Measurements from ENCODE around the gene MTO1. TPM values are rescaled to one million over a fixed set of nuclear protein-coding genes. Genes with fewer than 3 reads are reported as not detected.
"Not testable (repeated sequence)": the region's sequence is repeated elsewhere in the genome, so short reads cannot be mapped to it uniquely, and the experiment has no call there.

Gene MTO1
- total RNA-seq, 1 donor from 2014 or later = 28.6 TPM

- Mint-ChIP-seq H3K27ac (no peak overlapping the region), H3K9me3 (no peaks in the 10 kb centered on the region), H3K4me1 (no peaks in the 10 kb centered on the region), H3K27me3 (ENCODE audit: insufficient read depth, low read depth) (no peaks in the 10 kb centered on the region), H3K4me3 (no peak overlapping the region), H3K36me3 (no peaks in the 10 kb centered on the region)
- Histone ChIP-seq H4K20me1 (ENCODE audit: low read depth) (no peaks in the 10 kb centered on the region), H2AFZ (replicated peaks) (no peak overlapping the region), H3K27ac (no peak overlapping the region), H3K4me2 (no peak overlapping the region), H3K4me3 (no peak overlapping the region), H3K4me1 (no peaks in the 10 kb centered on the region), H3K36me3 (peaks cover 8% of the 10 kb centered on the region), H3F3A (ENCODE audit: low read depth) (peaks cover 3% of the 10 kb centered on the region), H3K79me2 (ENCODE audit: low read depth) (no peaks in the 10 kb centered on the region), H3K27me3 (no peaks in the 10 kb centered on the region), H3K9ac (no peak overlapping the region), H3K9me3 (ENCODE audit: low read depth) (no peaks in the 10 kb centered on the region)
- DNase-seq (ENCODE audit: low spot score) = no peak
- TF ChIP-seq CTCF (IDR thresholded peaks at IDR 0.05) = no peak
- TF ChIP-seq EZH2phosphoT487 (IDR thresholded peaks at IDR 0.05) = no peak
- no peak for TF ChIP-seq EZH2 (IDR thresholded peaks at IDR 0.05)
These were observed 42.6 kb downstream of the MTO1 start for GRCh38 chr6:73504160-73504559.

GRCh38 chr6:73505142-73505541 is 43.6 kb downstream of the MTO1 start:
- H3K9me3 ChIP-seq (ENCODE audit: low read depth) = no peaks in the 10 kb centered on the region
- no peak overlapping the region for H3K27ac Mint-ChIP-seq
- no peaks in the 10 kb centered on the region for H3K9me3 Mint-ChIP-seq
- no peaks in the 10 kb centered on the region for H3K79me2 ChIP-seq (ENCODE audit: low read depth)
- no peak overlapping the region for H3K4me3 Mint-ChIP-seq
- TF ChIP-seq EZH2 (IDR thresholded peaks at IDR 0.05) = no peak
- TF ChIP-seq EZH2phosphoT487 (IDR thresholded peaks at IDR 0.05) = no peak
- TF ChIP-seq CTCF (IDR thresholded peaks at IDR 0.05) = no peak
- no peaks in the 10 kb centered on the region for H3K27me3 Mint-ChIP-seq (ENCODE audit: insufficient read depth, low read depth)
- H3K9ac ChIP-seq = no peak overlapping the region
- no peak for DNase-seq (ENCODE audit: low spot score)
- no peaks in the 10 kb centered on the region for H3K36me3 Mint-ChIP-seq
- H3K4me1 Mint-ChIP-seq = no peaks in the 10 kb centered on the region
- no peaks in the 10 kb centered on the region for H3K4me1 ChIP-seq
- H3K27ac ChIP-seq = no peak overlapping the region
- H3K36me3 ChIP-seq = peaks cover 8% of the 10 kb centered on the region
- no peak overlapping the region for H3K4me3 ChIP-seq
- peaks cover 3% of the 10 kb centered on the region for H3F3A ChIP-seq (ENCODE audit: low read depth)
- H3K27me3 ChIP-seq = no peaks in the 10 kb centered on the region
- no peak overlapping the region for H3K4me2 ChIP-seq
- H4K20me1 ChIP-seq (ENCODE audit: low read depth) = no peaks in the 10 kb centered on the region
- H2AFZ ChIP-seq (replicated peaks) = no peak overlapping the region

GRCh38 chr6:73505705-73506104 is 44.2 kb downstream of the MTO1 start:
- not testable (repeated sequence) for H3K4me1 Mint-ChIP-seq; DNase-seq (ENCODE audit: low spot score); H3K9me3 Mint-ChIP-seq; H3K4me2 ChIP-seq; H3K9me3 ChIP-seq (ENCODE audit: low read depth); H3F3A ChIP-seq (ENCODE audit: low read depth); H4K20me1 ChIP-seq (ENCODE audit: low read depth); H3K27me3 ChIP-seq; H3K4me3 Mint-ChIP-seq; H3K9ac ChIP-seq; H3K27ac ChIP-seq; H3K36me3 Mint-ChIP-seq; H3K27ac Mint-ChIP-seq; H3K27me3 Mint-ChIP-seq (ENCODE audit: insufficient read depth, low read depth); H3K4me1 ChIP-seq; H3K36me3 ChIP-seq; H2AFZ ChIP-seq (replicated peaks); H3K4me3 ChIP-seq; H3K79me2 ChIP-seq (ENCODE audit: low read depth)

GRCh38 chr6:73506246-73506645 is 44.7 kb downstream of the MTO1 start:
- Histone ChIP-seq H3K4me1 (no peaks in the 10 kb centered on the region), H3K36me3 (peaks cover 2% of the 10 kb centered on the region), H3K4me3 (no peak overlapping the region), H3K27ac (no peak overlapping the region), H3K27me3 (no peaks in the 10 kb centered on the region), H3K9me3 (ENCODE audit: low read depth) (no peaks in the 10 kb centered on the region), H3K79me2 (ENCODE audit: low read depth) (no peaks in the 10 kb centered on the region), H2AFZ (replicated peaks) (no peak overlapping the region), H4K20me1 (ENCODE audit: low read depth) (no peaks in the 10 kb centered on the region), H3K9ac (no peak overlapping the region), H3F3A (ENCODE audit: low read depth) (peaks cover 3% of the 10 kb centered on the region), H3K4me2 (no peak overlapping the region)
- H3K4me3 Mint-ChIP-seq = no peak overlapping the region
- H3K27me3 Mint-ChIP-seq (ENCODE audit: insufficient read depth, low read depth) = no peaks in the 10 kb centered on the region
- no peak for DNase-seq (ENCODE audit: low spot score)
- no peaks in the 10 kb centered on the region for H3K4me1 Mint-ChIP-seq
- no peaks in the 10 kb centered on the region for H3K36me3 Mint-ChIP-seq
- H3K9me3 Mint-ChIP-seq = no peaks in the 10 kb centered on the region
- no peak for TF ChIP-seq EZH2phosphoT487 (IDR thresholded peaks at IDR 0.05)
- TF ChIP-seq CTCF (IDR thresholded peaks at IDR 0.05) = no peak
- no peak for TF ChIP-seq EZH2 (IDR thresholded peaks at IDR 0.05)
- H3K27ac Mint-ChIP-seq = no peak overlapping the region

Measured in neural progenitor cell (in vitro differentiated cells).